Breast epithelium (tissue), 4 donors: ENCODE data around the gene USP34. TPM values are rescaled to one million over a fixed set of nuclear protein-coding genes. Genes with fewer than 3 reads are reported as not detected.
"Not testable (repeated sequence)": the region's sequence is repeated elsewhere in the genome, so short reads cannot be mapped to it uniquely, and the experiment has no call there.

Source experiments
- DNase-seq, 2 donors: peaks; one replicate each; pipeline ENCODE4 v3.0.0-alpha.2; 2019; ENCODE audit warnings: low spot score in 2 of 2
- H3K27ac ChIP-seq, 2 donors: fragments of 200-600 bp; sonication (generic) in 1 of 2; one replicate each; pipeline ENCODE4 v1.5.1; 2016 to 2019; ENCODE audit warnings: mild to moderate bottlenecking in 1 of 2
- H3K27me3 ChIP-seq, 2 donors: fragments of 200-600 bp; sonication (generic) in 1 of 2; one replicate each; pipeline versions ENCODE4 v1.5.1 to v1.6.0; 2017 to 2019; ENCODE audit warnings: control low read depth in 1 of 2, mild to moderate bottlenecking in 1 of 2
- H3K36me3 ChIP-seq: fragments of 200-600 bp; one replicate; pipeline ENCODE4 v1.5.1; 2019
- H3K4me1 ChIP-seq, 2 donors: fragments of 200-600 bp; sonication (generic); one replicate each; pipeline ENCODE4 v1.5.1; 2016 to 2019; ENCODE audit warnings: control low read depth in 1 of 2
- H3K4me3 ChIP-seq, 3 donors: fragments of 200-600 bp; sonication (generic); 1 replicate in 2 of 3; 2 replicates in 1 of 3; pipeline ENCODE4 v1.5.1; 2016 to 2019; ENCODE audit warnings: mild to moderate bottlenecking in 3 of 3, moderate library complexity in 2 of 3
- H3K9me3 ChIP-seq, 2 donors: fragments of 200-600 bp; sonication (generic) in 1 of 2; one replicate each; pipeline ENCODE4 v1.5.1; 2016 to 2019; ENCODE audit warnings: control low read depth in 1 of 2
- POLR2A ChIP-seq: fragments of 450-650 bp; IDR thresholded peaks from one replicate; pipeline ENCODE4 v1.6.1; 2016; ENCODE audit warnings: antibody characterized with exemption, mild to moderate bottlenecking, moderate library complexity
- POLR2AphosphoS5 ChIP-seq, 3 donors: sonication (generic); formaldehyde crosslinking; IDR thresholded peaks; one replicate each; pipeline ENCODE4 v1.6.1; 2017; ENCODE audit warnings: antibody characterized with exemption in 3 of 3
- intact Hi-C: fragments of 100-400 bp; cut with DNase I; formaldehyde crosslinking; loops from one replicate; pipeline ENCODE4 v1.15.1; 2023; ENCODE audit warnings: low total_unique reads
- total RNA-seq, 3 donors: library from RNA; depleted of rRNA; stranded (reverse); fragments of >200 nt; gene quantifications; one replicate each; pipeline ENCODE4 v1.1.0, GENCODE V29; 2016
- TF ChIP-seq, protein P1 (sequence below), 3 donors: fragments of 450-650 bp; IDR thresholded peaks; one replicate each; pipeline ENCODE4 v1.5.1; 2016 to 2017; ENCODE audit warnings: antibody characterized with exemption in 3 of 3, mild to moderate bottlenecking in 3 of 3, moderate library complexity in 3 of 3

The USP34 gene
- total RNA-seq, 3 donors from 2014 or later: 148 to 260 (median 189) TPM

DNA sequence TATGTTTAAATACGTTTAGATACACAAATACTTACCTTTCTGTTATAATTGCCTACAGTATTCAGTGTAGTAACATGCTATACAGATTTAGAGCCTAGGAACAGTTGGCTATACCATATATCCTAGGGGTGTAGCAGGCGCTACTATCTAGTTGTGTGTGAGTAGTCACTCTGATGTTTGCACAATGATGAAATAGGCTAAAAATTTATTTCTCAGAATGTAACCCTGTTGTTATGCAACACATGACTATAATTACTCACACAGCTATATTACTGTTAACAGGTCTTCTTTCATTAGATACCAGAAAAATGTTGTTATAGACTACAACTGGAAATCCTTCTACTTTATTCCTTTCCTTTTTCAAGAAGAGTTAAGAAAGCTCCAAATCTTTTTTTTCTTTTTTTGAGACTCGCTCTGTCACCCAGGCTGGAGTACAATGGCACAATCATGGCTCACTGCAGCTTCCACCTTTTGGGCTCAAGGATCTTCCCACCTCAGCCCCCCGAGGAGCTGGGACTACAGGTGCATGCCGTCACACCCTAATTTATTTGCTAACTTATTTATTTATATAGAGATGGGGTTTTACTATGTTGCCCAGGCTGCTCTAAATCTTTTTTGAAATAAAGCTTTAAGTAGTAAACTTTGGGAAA, 260.4 kb downstream of the USP34 start:
- Histone ChIP-seq H3K4me1 (no peaks in the 10 kb centered on the region), H3K36me3 (no peaks in the 10 kb centered on the region), H3K4me3 (no peak overlapping the region), H3K9me3 (no peaks in the 10 kb centered on the region), H3K27me3 (no peaks in the 10 kb centered on the region), H3K27ac (no peak overlapping the region)
- TF ChIP-seq POLR2AphosphoS5 (IDR thresholded peaks at IDR 0.05) (no peak), POLR2A (no peak)
- TF ChIP-seq, protein P1, sequence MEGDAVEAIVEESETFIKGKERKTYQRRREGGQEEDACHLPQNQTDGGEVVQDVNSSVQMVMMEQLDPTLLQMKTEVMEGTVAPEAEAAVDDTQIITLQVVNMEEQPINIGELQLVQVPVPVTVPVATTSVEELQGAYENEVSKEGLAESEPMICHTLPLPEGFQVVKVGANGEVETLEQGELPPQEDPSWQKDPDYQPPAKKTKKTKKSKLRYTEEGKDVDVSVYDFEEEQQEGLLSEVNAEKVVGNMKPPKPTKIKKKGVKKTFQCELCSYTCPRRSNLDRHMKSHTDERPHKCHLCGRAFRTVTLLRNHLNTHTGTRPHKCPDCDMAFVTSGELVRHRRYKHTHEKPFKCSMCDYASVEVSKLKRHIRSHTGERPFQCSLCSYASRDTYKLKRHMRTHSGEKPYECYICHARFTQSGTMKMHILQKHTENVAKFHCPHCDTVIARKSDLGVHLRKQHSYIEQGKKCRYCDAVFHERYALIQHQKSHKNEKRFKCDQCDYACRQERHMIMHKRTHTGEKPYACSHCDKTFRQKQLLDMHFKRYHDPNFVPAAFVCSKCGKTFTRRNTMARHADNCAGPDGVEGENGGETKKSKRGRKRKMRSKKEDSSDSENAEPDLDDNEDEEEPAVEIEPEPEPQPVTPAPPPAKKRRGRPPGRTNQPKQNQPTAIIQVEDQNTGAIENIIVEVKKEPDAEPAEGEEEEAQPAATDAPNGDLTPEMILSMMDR (IDR thresholded peaks at IDR 0.05): no peak
- intact Hi-C loops: no loop called here
- DNase-seq: no peak

DNA sequence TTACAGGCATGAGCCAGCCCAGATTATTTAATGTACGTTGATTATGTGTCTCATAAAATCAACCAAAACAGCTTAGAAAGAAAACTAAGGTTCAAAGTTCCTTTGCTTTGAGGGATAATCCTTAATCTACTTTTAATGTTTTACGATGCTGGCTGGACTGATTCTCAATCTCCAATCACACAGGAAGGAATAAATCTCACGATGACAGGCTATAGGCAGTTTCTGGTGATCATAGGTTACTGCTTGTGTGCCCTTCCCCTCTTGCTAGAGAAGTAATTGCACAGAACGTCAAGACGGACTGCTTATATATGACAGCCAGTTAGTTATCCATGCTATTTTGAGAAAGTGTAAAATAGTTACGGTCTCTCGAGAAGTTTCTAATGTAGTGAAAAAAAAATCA, 265.8 kb downstream of the USP34 start:
- no peak for DNase-seq
- intact Hi-C loops: no loop called here
- H3K36me3 ChIP-seq: peaks cover 20% of the 10 kb centered on the region
- H3K9me3 ChIP-seq: no peaks in the 10 kb centered on the region
- TF ChIP-seq POLR2AphosphoS5 (IDR thresholded peaks at IDR 0.05): no peak
- TF ChIP-seq POLR2A: no peak
- TF ChIP-seq, protein P1 (IDR thresholded peaks at IDR 0.05): no peak
- no peaks in the 10 kb centered on the region for H3K4me1 ChIP-seq
- H3K27ac ChIP-seq: no peak overlapping the region
- no peak overlapping the region for H3K4me3 ChIP-seq
- no peaks in the 10 kb centered on the region for H3K27me3 ChIP-seq

DNA sequence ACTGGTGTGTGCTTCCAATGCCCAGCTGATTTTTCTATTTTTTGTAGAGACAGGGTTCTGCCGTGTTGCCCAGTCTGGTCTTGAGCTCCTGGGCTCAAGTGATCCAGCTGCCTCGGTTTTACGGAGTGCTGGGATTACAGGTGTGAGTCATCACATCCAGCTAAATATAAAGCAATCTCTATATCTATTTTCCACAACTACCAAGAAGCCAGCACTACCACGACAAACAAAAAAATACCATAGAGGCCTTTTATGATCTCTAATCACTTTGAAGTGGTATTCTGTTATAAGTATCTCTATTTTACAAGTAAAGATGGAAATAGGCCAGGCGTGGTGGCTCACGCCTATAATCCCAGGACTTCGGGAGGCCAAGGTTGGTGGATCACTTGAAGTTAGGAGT, 274.2 kb downstream of the USP34 start:
- Histone ChIP-seq H3K27ac (no peak overlapping the region), H3K36me3 (no peaks in the 10 kb centered on the region)
- intact Hi-C loops: no loop called here

DNA sequence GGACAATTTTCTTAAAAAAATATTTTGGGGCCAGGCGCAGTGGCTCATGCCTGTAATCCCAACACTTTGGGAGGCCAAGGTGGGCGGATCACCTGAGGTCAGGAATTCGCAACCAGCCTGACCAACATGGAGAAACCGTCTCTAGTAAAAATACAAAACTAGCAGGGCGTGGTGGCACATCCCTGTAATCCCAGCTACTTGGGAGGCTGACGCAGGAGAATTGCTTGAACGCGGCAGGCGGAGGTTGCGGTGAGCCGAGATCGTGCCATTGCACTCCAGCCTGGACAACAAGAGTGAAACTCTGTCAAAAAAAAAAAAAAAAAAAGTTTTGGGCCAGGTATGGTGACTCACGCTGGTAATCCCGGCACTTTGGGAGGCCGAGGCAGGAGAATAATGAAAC, 276.2 kb downstream of the USP34 start:
- H3K4me3 ChIP-seq, H3K36me3 ChIP-seq, H3K9me3 ChIP-seq, H3K27ac ChIP-seq, DNase-seq, H3K27me3 ChIP-seq, H3K4me1 ChIP-seq, intact Hi-C loops: not testable (repeated sequence)

More for the DNA sequence above, 274.2 kb downstream of the USP34 start:
- no peaks in the 10 kb centered on the region for H3K9me3 ChIP-seq
- no peaks in the 10 kb centered on the region for H3K4me1 ChIP-seq
- no peak for DNase-seq
- H3K4me3 ChIP-seq: no peak overlapping the region
- TF ChIP-seq POLR2AphosphoS5 (IDR thresholded peaks at IDR 0.05) (no peak), POLR2A (no peak)
- TF ChIP-seq, protein P1 (IDR thresholded peaks at IDR 0.05): no peak
- H3K27me3 ChIP-seq: no peaks in the 10 kb centered on the region

DNA sequence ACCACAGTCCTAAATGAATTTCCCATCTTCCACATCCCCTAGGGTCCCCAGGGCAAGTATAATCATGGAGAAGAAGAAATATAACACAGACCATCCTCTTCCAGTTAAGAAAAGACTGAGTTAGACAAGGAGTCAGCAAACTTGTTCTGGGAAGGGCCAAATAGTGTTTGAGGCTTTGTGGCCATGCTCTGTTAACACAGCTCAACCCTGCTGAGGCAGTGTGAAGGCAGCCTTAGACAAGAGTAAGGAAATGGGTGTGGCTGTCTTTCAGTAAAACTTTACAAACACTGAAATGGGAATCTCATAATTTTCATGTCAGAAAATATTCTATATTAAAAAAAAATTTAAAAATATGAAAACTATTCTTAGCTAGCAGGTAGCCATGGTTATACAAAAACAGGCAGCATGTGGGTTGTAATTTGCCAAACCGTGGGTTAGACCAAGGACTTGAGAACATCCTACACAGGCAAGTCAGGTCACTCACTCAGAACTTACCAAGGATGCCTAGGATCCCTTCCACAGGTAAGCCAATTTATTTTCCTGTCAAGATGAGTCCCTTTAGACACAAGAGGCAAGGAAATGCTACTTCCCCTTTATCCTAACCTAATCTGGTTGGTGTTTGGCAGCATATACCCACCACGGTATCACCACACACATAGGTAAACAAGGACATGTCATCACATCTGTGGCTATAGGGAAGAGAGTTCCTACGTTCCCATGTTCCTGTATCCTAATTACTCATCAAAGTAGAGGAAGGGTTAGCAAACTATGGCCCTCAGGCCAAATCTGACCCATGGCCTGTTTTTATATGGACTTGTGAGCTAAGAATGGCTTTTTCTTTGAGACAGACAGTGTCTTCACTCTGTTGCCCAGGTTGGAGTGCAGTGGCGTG, 277.0 kb downstream of the USP34 start:
- no peak overlapping the region for H3K27ac ChIP-seq
- intact Hi-C loops: no loop called here
- H3K27me3 ChIP-seq: no peaks in the 10 kb centered on the region
- H3K36me3 ChIP-seq: no peaks in the 10 kb centered on the region
- no peak for TF ChIP-seq POLR2A
- TF ChIP-seq, protein P1 (IDR thresholded peaks at IDR 0.05): no peak
- TF ChIP-seq POLR2AphosphoS5 (IDR thresholded peaks at IDR 0.05): no peak
- no peak for DNase-seq
- H3K4me3 ChIP-seq: no peak overlapping the region
- H3K4me1 ChIP-seq: no peaks in the 10 kb centered on the region
- H3K9me3 ChIP-seq: no peaks in the 10 kb centered on the region
